ENCODE measurements around the gene CCDC102A. TPM values are rescaled to one million over a fixed set of nuclear protein-coding genes. Genes with fewer than 3 reads are reported as not detected.

CCDC102A gene
- total and polyA plus RNA-seq, 2 of the 13 experiments (the other 11 are each of a cell fraction or from before 2014, with no cell fraction given), result 2.1 to 2.8 TPM

- TF ChIP-seq ZGPAT (CRISPR knock-in tag; IDR thresholded peaks at IDR 0.05) (peak; percentile 65), POLR2A (IDR thresholded peaks at IDR 0.05; ENCODE audit: insufficient read depth in 1 of 2, low read depth in 2 of 2, low read length in 2 of 2) (no peak), NR2C2 (CRISPR knock-in tag; IDR thresholded peaks at IDR 0.05; ENCODE audit: borderline replicate concordance) (no peak), MED13 (CRISPR knock-in tag; IDR thresholded peaks at IDR 0.05) (0 out of 2 replicates have a peak, but pooled peaks have one; percentile 22), ZNF235 (CRISPR knock-in tag; IDR thresholded peaks at IDR 0.05; ENCODE audit: borderline replicate concordance) (no peak), SMYD3 (CRISPR knock-in tag; IDR thresholded peaks at IDR 0.05) (no peak), CENPBD1 (CRISPR knock-in tag; IDR thresholded peaks at IDR 0.05; ENCODE audit: borderline replicate concordance, low read depth) (no peak), RBAK (CRISPR knock-in tag; IDR thresholded peaks at IDR 0.05) (no peak), TARDBP (CRISPR knock-in tag; IDR thresholded peaks at IDR 0.05) (0 out of 2 replicates have a peak, but pooled peaks have one; percentile 34), ZBTB44 (CRISPR knock-in tag; IDR thresholded peaks at IDR 0.05) (0 out of 2 replicates have a peak, but pooled peaks have one; percentile 80), PITX1 (CRISPR knock-in tag; IDR thresholded peaks at IDR 0.05) (peak; percentile 65; the same call in 1 of the 2 replicates), TGIF2 (CRISPR knock-in tag; IDR thresholded peaks at IDR 0.05) (no peak), ZNF598 (CRISPR knock-in tag; IDR thresholded peaks at IDR 0.05; ENCODE audit: borderline replicate concordance) (0 out of 2 replicates have a peak, but pooled peaks have one; percentile 33), ERF (CRISPR knock-in tag; IDR thresholded peaks at IDR 0.05) (no peak), ZNF567 (CRISPR knock-in tag; IDR thresholded peaks at IDR 0.05; ENCODE audit: borderline replicate concordance) (no peak), SUZ12 (IDR thresholded peaks at IDR 0.05; ENCODE audit: low read depth, low read length) (no peak), SP2 (CRISPR knock-in tag; IDR thresholded peaks at IDR 0.05) (no peak), ZMYM4 (CRISPR knock-in tag; IDR thresholded peaks at IDR 0.05) (no peak; the same call in 1 of the 2 replicates), CENPT (CRISPR knock-in tag; IDR thresholded peaks at IDR 0.05; ENCODE audit: low read depth) (peak; percentile 33; the same call in 1 of the 2 replicates), CREM (IDR thresholded peaks at IDR 0.05) (no peak), CREM (CRISPR knock-in tag; IDR thresholded peaks at IDR 0.05) (no peak), ZNF841 (CRISPR knock-in tag; IDR thresholded peaks at IDR 0.05; ENCODE audit: borderline replicate concordance) (no peak), ZNF891 (CRISPR knock-in tag; IDR thresholded peaks at IDR 0.05) (no peak), ZNF160 (CRISPR knock-in tag; IDR thresholded peaks at IDR 0.05) (no peak), MYNN (CRISPR knock-in tag; IDR thresholded peaks at IDR 0.05; ENCODE audit: low read depth) (no peak), PHB2 (IDR thresholded peaks at IDR 0.05; ENCODE audit: partially characterized antibody) (no peak), PHF5A (CRISPR knock-in tag; IDR thresholded peaks at IDR 0.05; ENCODE audit: low read depth, unreplicated experiment) (peak; percentile 73), ARNT (IDR thresholded peaks at IDR 0.05) (no peak), ZNF296 (CRISPR knock-in tag; conservative IDR thresholded peaks at IDR 0.05) (no peak), ZNF24 (IDR thresholded peaks at IDR 0.05) (no peak), ASH2L (IDR thresholded peaks at IDR 0.05; ENCODE audit: insufficient read length, low read depth, low read length) (no peak), ZNF234 (CRISPR knock-in tag; conservative IDR thresholded peaks at IDR 0.05) (no peak)
These were observed 16.5 kb downstream of the CCDC102A start (continued) for GRCh38 chr16:57519796-57520360.

Data from HepG2 (cell line).